H9 (cell line): ENCODE results near the gene TTC23. TPM values are rescaled to one million over a fixed set of nuclear protein-coding genes. Genes with fewer than 3 reads are reported as not detected.

Source experiments
- DNase-seq: peaks from one replicate; pipeline ENCODE4 v3.0.0-alpha.2; 2017
- H2AFZ ChIP-seq: one replicate; pipeline ENCODE4 v1.6.1; 2013; ENCODE audit warnings: mild to moderate bottlenecking, low read length, control low read depth, moderate library complexity
- H2AK5ac ChIP-seq: 2 replicates; pipeline ENCODE4 v1.6.1; 2013; ENCODE audit warnings: low read length, control low read depth, mixed read lengths; ENCODE audit not compliant: insufficient read length
- H2BK120ac ChIP-seq: one replicate; pipeline ENCODE4 v1.6.1; 2013; ENCODE audit warnings: low read depth, mild to moderate bottlenecking, low read length, control low read depth, inconsistent platforms; ENCODE audit not compliant: poor library complexity, severe bottlenecking
- H2BK12ac ChIP-seq: 2 replicates; pipeline ENCODE4 v1.6.1; 2013; ENCODE audit warnings: low read length, control low read depth, mixed read lengths, low read depth; ENCODE audit not compliant: insufficient read length
- H2BK15ac ChIP-seq: 2 replicates; pipeline ENCODE4 v1.6.1; 2013; ENCODE audit warnings: low read depth, low read length, control low read depth
- H2BK20ac ChIP-seq: one replicate; pipeline ENCODE4 v1.6.1; 2013; ENCODE audit warnings: low read depth, mild to moderate bottlenecking, low read length, control low read depth, inconsistent platforms; ENCODE audit not compliant: poor library complexity, severe bottlenecking
- H2BK5ac ChIP-seq: 2 replicates; pipeline ENCODE4 v1.6.1; 2013; ENCODE audit warnings: low read length, control low read depth, mixed read lengths; ENCODE audit not compliant: insufficient read length
- H3K14ac ChIP-seq: 2 replicates; pipeline ENCODE4 v1.6.1; 2013; ENCODE audit warnings: low read length, control low read depth; ENCODE audit not compliant: insufficient read depth
- H3K18ac ChIP-seq: 2 replicates; pipeline ENCODE4 v1.6.1; 2013; ENCODE audit warnings: low read depth, mild to moderate bottlenecking, mixed read lengths, low read length, control low read depth; ENCODE audit not compliant: insufficient read length
- H3K23ac ChIP-seq: 2 replicates; pipeline ENCODE4 v1.6.1; 2013; ENCODE audit warnings: low read length, control low read depth, mixed read lengths, low read depth; ENCODE audit not compliant: insufficient read length
- H3K23me2 ChIP-seq: 2 replicates; pipeline ENCODE4 v1.6.1; 2013; ENCODE audit warnings: low read depth, mild to moderate bottlenecking, mixed read lengths, low read length, control low read depth; ENCODE audit not compliant: insufficient read length, poor library complexity, severe bottlenecking
- H3K27ac ChIP-seq: 2 replicates; pipeline ENCODE4 v1.5.1; 2013; ENCODE audit warnings: low read length, control low read depth, mixed read lengths, low read depth; ENCODE audit not compliant: insufficient read length
- H3K27me3 ChIP-seq: 2 replicates; pipeline ENCODE4 v1.6.1; 2013; ENCODE audit warnings: low read length, control low read depth, inconsistent platforms; ENCODE audit not compliant: insufficient read depth
- H3K4ac ChIP-seq: 2 replicates; pipeline ENCODE4 v1.6.1; 2013; ENCODE audit warnings: low read depth, mild to moderate bottlenecking, control low read depth, inconsistent platforms, low read length, moderate library complexity
- H3K4me1 ChIP-seq: 2 replicates; pipeline ENCODE4 v1.6.1; 2013; ENCODE audit warnings: low read length, control low read depth, inconsistent platforms; ENCODE audit not compliant: insufficient read depth
- H3K4me2 ChIP-seq: 2 replicates; pipeline ENCODE4 v1.6.1; 2013; ENCODE audit warnings: low read length, control low read depth, mixed read lengths; ENCODE audit not compliant: insufficient read length, insufficient read depth
- H3K56ac ChIP-seq: 2 replicates; pipeline ENCODE4 v1.6.1; 2013; ENCODE audit warnings: low read depth, mild to moderate bottlenecking, mixed read lengths, low read length, control low read depth; ENCODE audit not compliant: insufficient read length
- H3K79me1 ChIP-seq: 2 replicates; pipeline ENCODE4 v1.6.1; 2013; ENCODE audit warnings: low read depth, mild to moderate bottlenecking, moderate library complexity, low read length, control low read depth, inconsistent platforms; ENCODE audit not compliant: insufficient read depth, poor library complexity, severe bottlenecking
- H3K79me2 ChIP-seq: 2 replicates; pipeline ENCODE4 v1.6.1; 2013; ENCODE audit warnings: low read length, control low read depth, inconsistent platforms; ENCODE audit not compliant: insufficient read depth
- H3K9ac ChIP-seq: 2 replicates; pipeline ENCODE4 v1.6.1; 2013; ENCODE audit warnings: low read length, control low read depth, mixed read lengths; ENCODE audit not compliant: insufficient read length; ENCODE audit errors: extremely low read depth
- H3K9me3 ChIP-seq: one replicate; pipeline ENCODE4 v1.6.1; 2013; ENCODE audit warnings: low read depth, low read length, inconsistent platforms; ENCODE audit not compliant: control insufficient read depth
- H3T11ph ChIP-seq: one replicate; pipeline ENCODE4 v1.6.1; 2013; ENCODE audit warnings: mild to moderate bottlenecking, low read length, control low read depth, inconsistent platforms
- H4K20me1 ChIP-seq: one replicate; pipeline ENCODE4 v1.6.1; 2013; ENCODE audit not compliant: control insufficient read depth, insufficient read length, insufficient read depth
- H4K5ac ChIP-seq: 2 replicates; pipeline ENCODE4 v1.6.1; 2013; ENCODE audit warnings: low read depth, mild to moderate bottlenecking, mixed read lengths, low read length, control low read depth; ENCODE audit not compliant: insufficient read length
- H4K8ac ChIP-seq: replicated peaks from 2 replicates; pipeline ENCODE4 v1.6.1; 2013; ENCODE audit warnings: low read length, control low read depth, mixed read lengths, low read depth; ENCODE audit not compliant: insufficient read length
- H4K91ac ChIP-seq: 2 replicates; pipeline ENCODE4 v1.6.1; 2013; ENCODE audit warnings: low read depth, mild to moderate bottlenecking, moderate library complexity, mixed read lengths, low read length, control low read depth; ENCODE audit not compliant: insufficient read length
- H3K27ac Mint-ChIP-seq, 3 experiments: 2 replicates in 2 of 3; 3 replicates in 1 of 3; pipeline ENCODE4 v1.8.0; 2020 to 2021; ENCODE audit warnings: mixed read lengths in 3 of 3, mild to moderate bottlenecking in 1 of 3, moderate library complexity in 1 of 3
- H3K27me3 Mint-ChIP-seq: 2 replicates; pipeline ENCODE4 v1.8.0; 2021; ENCODE audit warnings: low read depth, mild to moderate bottlenecking, moderate library complexity, mixed read lengths
- H3K36me3 Mint-ChIP-seq, 3 experiments: 2 replicates in 2 of 3; 3 replicates in 1 of 3; pipeline ENCODE4 v1.8.0; 2020 to 2021; ENCODE audit warnings: low read depth in 3 of 3, mixed read lengths in 3 of 3; ENCODE audit not compliant: insufficient read depth in 1 of 3
- H3K4me1 Mint-ChIP-seq, 2 experiments: 2 replicates each; pipeline ENCODE4 v1.8.0; 2020; ENCODE audit warnings: mixed read lengths in 2 of 2
- H3K4me3 Mint-ChIP-seq, 2 experiments: 2 replicates in 1 of 2; 3 replicates in 1 of 2; pipeline ENCODE4 v1.8.0; 2020 to 2021; ENCODE audit warnings: mild to moderate bottlenecking in 2 of 2, mixed read lengths in 2 of 2, moderate library complexity in 1 of 2
- H3K9me3 Mint-ChIP-seq, 2 experiments: 2 replicates in 1 of 2; 3 replicates in 1 of 2; pipeline ENCODE4 v1.8.0; 2020; ENCODE audit warnings: mild to moderate bottlenecking in 2 of 2, mixed read lengths in 2 of 2, moderate library complexity in 1 of 2
- CTCF ChIP-seq: fragments of 200-600 bp; sonication (generic); conservative IDR thresholded peaks from 3 replicates; pipeline ENCODE4 v1.8.0; 2021; ENCODE audit warnings: antibody characterized with exemption, mild to moderate bottlenecking
- total RNA-seq: library from RNA; stranded (reverse); gene quantifications from 2 replicates; pipeline ENCODE4 v1.2.1, GENCODE V29; 2021

TTC23 gene
- total RNA-seq, 1 experiment from 2014 or later: 14.3 TPM

GRCh38 chr15:99283717-99284116, 34.3 kb upstream of the TTC23 start:
- Histone ChIP-seq H3K23ac (no peak overlapping the region), H4K20me1 (no peaks in the 10 kb centered on the region)

More at GRCh38 chr15:99283717-99284116, 34.3 kb upstream of the TTC23 start:
- Histone ChIP-seq H3K4ac (no peak overlapping the region), H3K18ac (no peak overlapping the region), H4K8ac (no peak overlapping the region), H3K9ac (no peak overlapping the region), H3K4me1 (no peaks in the 10 kb centered on the region), H3K56ac (no peak overlapping the region), H3K27ac (no peak overlapping the region), H2BK20ac (no peak overlapping the region), H3K79me2 (no peaks in the 10 kb centered on the region), H2BK15ac (no peak overlapping the region), H4K91ac (no peak overlapping the region), H2BK12ac (no peak overlapping the region), H3K4me2 (no peak overlapping the region), H3K79me1 (no peaks in the 10 kb centered on the region), H3K27me3 (no peaks in the 10 kb centered on the region), H2BK5ac (no peak overlapping the region), H3T11ph (no peak overlapping the region), H2BK120ac (no peak overlapping the region), H2AK5ac (no peak overlapping the region), H3K9me3 (no peaks in the 10 kb centered on the region), H4K5ac (no peak overlapping the region), H3K14ac (no peak overlapping the region), H2AFZ (no peak overlapping the region), H3K23me2 (no peaks in the 10 kb centered on the region)
- H3K9me3 Mint-ChIP-seq: no peaks in the 10 kb centered on the region
- H3K27me3 Mint-ChIP-seq: no peaks in the 10 kb centered on the region
- no peaks in the 10 kb centered on the region for H3K36me3 Mint-ChIP-seq
- no peak for TF ChIP-seq CTCF
- H3K4me3 Mint-ChIP-seq: no peak overlapping the region
- H3K27ac Mint-ChIP-seq: no peak overlapping the region
- no peaks in the 10 kb centered on the region for H3K4me1 Mint-ChIP-seq
- DNase-seq: no peak
